GM12801 (cell line): ENCODE results near the gene MACROD2.

Experiments used
- TF ChIP-seq, protein P1 (sequence below): IDR thresholded peaks from one replicate; pipeline ENCODE4 v1.5.1; 2011; ENCODE audit warnings: control low read depth; ENCODE audit not compliant: insufficient read length; ENCODE audit errors: extremely low read depth

Gene MACROD2

DNA sequence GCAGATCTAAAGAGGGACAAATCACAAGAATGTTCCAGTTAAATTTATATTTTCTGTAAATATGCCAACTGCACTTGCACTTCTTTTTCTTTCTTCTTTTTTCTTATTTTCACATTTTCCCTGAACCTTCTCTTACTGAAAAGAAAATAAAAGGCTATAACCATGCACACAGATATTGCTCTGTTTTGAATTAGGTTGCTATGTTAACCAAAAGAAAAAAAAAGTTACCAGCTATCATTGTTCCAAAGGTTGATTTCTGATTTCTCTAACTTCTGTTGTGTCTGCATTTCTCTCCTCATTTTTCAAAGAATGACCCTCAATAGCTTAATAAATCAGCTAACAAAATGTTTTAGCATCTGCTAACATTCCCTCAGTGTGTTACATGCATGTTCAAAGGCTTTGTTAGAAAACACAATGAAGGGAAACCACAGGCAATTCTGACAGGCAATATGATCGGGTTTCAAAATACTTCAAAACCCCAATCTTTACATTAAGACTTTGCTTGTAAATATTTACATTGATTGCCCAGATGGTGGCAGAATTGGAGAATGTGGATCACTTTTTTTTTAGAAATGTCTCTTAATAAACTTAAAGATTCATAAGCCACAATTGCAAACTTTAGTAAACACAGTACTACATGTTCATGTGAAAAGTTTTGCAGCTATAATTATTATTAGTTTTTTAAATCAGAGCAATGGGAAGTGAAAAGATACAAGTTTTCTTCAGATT, 1270.4 kb downstream of the MACROD2 start:
- TF ChIP-seq, protein P1, sequence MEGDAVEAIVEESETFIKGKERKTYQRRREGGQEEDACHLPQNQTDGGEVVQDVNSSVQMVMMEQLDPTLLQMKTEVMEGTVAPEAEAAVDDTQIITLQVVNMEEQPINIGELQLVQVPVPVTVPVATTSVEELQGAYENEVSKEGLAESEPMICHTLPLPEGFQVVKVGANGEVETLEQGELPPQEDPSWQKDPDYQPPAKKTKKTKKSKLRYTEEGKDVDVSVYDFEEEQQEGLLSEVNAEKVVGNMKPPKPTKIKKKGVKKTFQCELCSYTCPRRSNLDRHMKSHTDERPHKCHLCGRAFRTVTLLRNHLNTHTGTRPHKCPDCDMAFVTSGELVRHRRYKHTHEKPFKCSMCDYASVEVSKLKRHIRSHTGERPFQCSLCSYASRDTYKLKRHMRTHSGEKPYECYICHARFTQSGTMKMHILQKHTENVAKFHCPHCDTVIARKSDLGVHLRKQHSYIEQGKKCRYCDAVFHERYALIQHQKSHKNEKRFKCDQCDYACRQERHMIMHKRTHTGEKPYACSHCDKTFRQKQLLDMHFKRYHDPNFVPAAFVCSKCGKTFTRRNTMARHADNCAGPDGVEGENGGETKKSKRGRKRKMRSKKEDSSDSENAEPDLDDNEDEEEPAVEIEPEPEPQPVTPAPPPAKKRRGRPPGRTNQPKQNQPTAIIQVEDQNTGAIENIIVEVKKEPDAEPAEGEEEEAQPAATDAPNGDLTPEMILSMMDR = no peak

GRCh38 chr20:15267935-15268334, 1272.6 kb downstream of the MACROD2 start:
- TF ChIP-seq, protein P1 = no peak

- TF ChIP-seq, protein P1 = no peak
Observed at GRCh38 chr20:15278041-15278440, 1282.7 kb downstream of the MACROD2 start.

DNA sequence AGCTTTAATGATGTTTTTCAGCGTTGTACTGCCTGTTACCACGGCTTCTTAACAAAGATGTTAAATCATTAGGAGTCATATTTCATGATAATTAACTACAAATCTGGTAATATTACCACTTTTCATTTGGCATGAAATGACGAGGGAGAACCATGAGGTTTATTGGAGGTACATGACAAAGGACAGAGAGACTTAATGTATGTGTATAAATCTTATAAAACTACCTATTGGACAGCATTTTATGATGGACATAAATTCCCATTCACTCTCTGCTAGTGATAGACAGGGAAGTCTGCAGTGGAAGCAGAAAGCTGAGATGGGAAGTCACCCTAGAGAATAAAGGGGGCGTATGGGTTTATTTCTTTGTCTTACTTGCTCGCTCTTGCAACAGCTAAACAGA, 1292.0 kb downstream of the MACROD2 start:
- TF ChIP-seq, protein P1 = no peak

DNA sequence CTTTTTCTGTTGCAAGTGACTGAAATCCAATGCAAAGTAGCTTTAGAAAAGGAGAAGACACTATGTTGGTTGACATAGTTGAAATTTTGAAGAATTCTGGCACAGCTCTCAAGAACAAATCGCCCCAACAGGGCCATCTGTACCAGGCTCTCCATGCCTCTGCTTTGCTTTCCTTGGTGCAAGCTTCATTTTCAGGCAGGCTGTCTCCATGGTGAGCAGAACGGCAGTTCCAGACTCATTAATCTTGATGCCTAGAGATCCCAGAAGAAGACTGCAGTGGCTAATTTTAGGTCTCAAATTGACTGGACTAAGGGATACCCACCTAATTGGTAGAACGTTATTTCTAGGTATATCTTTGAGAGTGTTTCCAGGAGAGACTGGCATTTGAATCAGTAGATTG, 1292.8 kb downstream of the MACROD2 start:
- TF ChIP-seq, protein P1 = no peak

DNA sequence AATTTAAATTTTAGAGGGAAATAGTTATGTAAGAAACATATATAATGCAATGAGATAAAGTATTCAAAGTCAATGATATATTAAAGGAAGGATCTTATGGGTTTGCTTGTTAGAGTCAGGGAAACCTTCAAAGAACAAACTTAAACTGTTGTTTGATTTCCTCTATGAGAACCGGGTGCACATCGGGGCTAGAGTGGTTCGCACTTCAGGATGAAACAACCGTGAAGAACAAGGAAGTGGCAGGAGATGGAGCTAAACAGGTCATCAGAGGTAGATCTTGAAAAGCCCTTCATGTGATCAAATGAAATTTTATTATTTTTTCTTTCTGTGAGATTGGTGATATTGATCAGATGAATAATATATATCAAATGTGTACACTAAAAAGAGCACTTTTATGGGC, 1294.0 kb downstream of the MACROD2 start:
- TF ChIP-seq, protein P1 = no peak

DNA sequence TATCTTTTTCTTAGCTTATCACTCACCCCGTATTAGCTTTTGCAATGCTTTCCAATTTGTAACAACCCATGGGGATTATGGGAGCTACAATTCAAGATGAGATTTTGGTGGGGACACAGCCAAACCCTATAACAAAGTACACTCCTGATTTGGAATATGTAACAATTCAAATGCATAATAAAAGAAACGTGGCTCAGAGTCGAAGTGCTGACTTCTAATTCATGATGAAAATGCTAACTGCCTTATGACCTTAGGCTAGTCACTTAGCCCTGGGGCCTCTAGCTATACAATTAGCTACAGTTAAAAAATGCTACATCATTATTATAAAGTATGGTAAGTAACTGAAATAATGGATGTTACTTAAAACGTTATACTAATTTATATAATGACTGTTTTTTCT, 1297.1 kb downstream of the MACROD2 start:
- TF ChIP-seq, protein P1 = no peak

- TF ChIP-seq, protein P1 = no peak
Observed at GRCh38 chr20:15296422-15296821, 1301.1 kb downstream of the MACROD2 start.
